Heart left ventricle (tissue), 16 donors: ENCODE measurements around the gene PRKAR1B. TPM values are rescaled to one million over a fixed set of nuclear protein-coding genes. Genes with fewer than 3 reads are reported as not detected.
A peak's percentile ranks its signal among the peaks of the same experiment; 100 is the strongest.

ENCODE experiments used
- ATAC-seq, 4 donors: fragments of 200-7000 bp; cut with Tn5 transposase; one replicate each; pipeline ENCODE4 v1.9.1; 2020 to 2022; ENCODE audit warnings: moderate library complexity in 4 of 4, mild to moderate bottlenecking in 3 of 4, moderate number of reproducible peaks in 1 of 4
- DNase-seq, 5 donors: peaks; one replicate each; pipeline ENCODE4 v3.0.0-alpha.2; 2020
- H3K27ac ChIP-seq, 12 donors: fragments of 200-600 bp; sonication (generic) in 4 of 12; one replicate each; pipeline versions ENCODE4 v1.5.0 to v1.8.0; 2016 to 2022; ENCODE audit warnings: mild to moderate bottlenecking in 2 of 12
- H3K27me3 ChIP-seq, 9 donors: fragments of 200-600 bp; sonication (generic) in 2 of 9; one replicate each; pipeline versions ENCODE4 v1.5.1 to v1.8.0; 2016 to 2022; ENCODE audit warnings: mild to moderate bottlenecking in 3 of 9
- H3K36me3 ChIP-seq, 9 donors: fragments of 200-600 bp; sonication (generic) in 2 of 9; one replicate each; pipeline versions ENCODE4 v1.5.0 to v1.8.0; 2018 to 2022; ENCODE audit warnings: mild to moderate bottlenecking in 2 of 9
- H3K4me1 ChIP-seq, 12 donors: fragments of 200-600 bp; sonication (generic) in 4 of 12; one replicate each; pipeline versions ENCODE4 v1.5.0 to v1.8.0; 2016 to 2022; ENCODE audit warnings: mild to moderate bottlenecking in 3 of 12
- H3K4me3 ChIP-seq, 12 donors: fragments of 200-600 bp; sonication (generic) in 4 of 12; one replicate each; pipeline versions ENCODE4 v1.5.0 to v1.8.0; 2017 to 2022; ENCODE audit warnings: mild to moderate bottlenecking in 9 of 12, moderate library complexity in 4 of 12
- H3K9me3 ChIP-seq, 12 donors: fragments of 200-600 bp; sonication (generic) in 4 of 12; one replicate each; pipeline versions ENCODE4 v1.5.0 to v1.8.0; 2016 to 2022; ENCODE audit warnings: mild to moderate bottlenecking in 1 of 12
- CTCF ChIP-seq, 12 donors: fragments of 200-600 bp; sonication (generic) in 4 of 12; IDR thresholded peaks; one replicate each; pipeline versions ENCODE4 v1.5.0 to v1.8.0; 2018 to 2022; ENCODE audit warnings: antibody characterized with exemption in 12 of 12, mild to moderate bottlenecking in 5 of 12
- POLR2A ChIP-seq, 2 donors: fragments of 450-650 bp; IDR thresholded peaks; one replicate each; pipeline ENCODE4 v1.6.1; 2017; ENCODE audit warnings: antibody characterized with exemption in 2 of 2, mild to moderate bottlenecking in 2 of 2, moderate library complexity in 2 of 2
- WGBS, 4 donors: extraction: QIAGEN DNeasy Blood & Tissue Kit in 2 of 4; methylation state at CpG; one replicate each; pipeline versions ENCODE4 v1.1.5 to v1.1.7; 2013 to 2018; 5-methylcytosine and 5-hydroxymethylcytosine counted together
- intact Hi-C, 10 donors: fragments of 100-400 bp; cut with DNase I; formaldehyde crosslinking; loops; one replicate each; pipeline versions ENCODE4 v1.11.1 to v1.14.2; 2022
- polyA plus RNA-seq, 2 donors: library from polyadenylated mRNA; stranded (reverse); fragments of 200-250 nt; gene quantifications; one replicate each; pipeline ENCODE4 v1.2.3, GENCODE V29; 2013
- total RNA-seq, 9 donors: library from RNA; depleted of rRNA in 2 of 9; stranded (reverse); fragments of >200 nt in 2 of 9; fragmentation: NEBNext Ultra II Directional in 3 of 9; extraction: Animal tissue kit (Norgen Biotek cat#: 25700) in 3 of 9; gene quantifications; one replicate each; pipeline versions ENCODE4 v1.1.0 to v1.2.4, GENCODE V29; 2016 to 2023
- donor health status: ischemic (EF 13 %, LVEDD 7.1; RV severe dilation, severe dysfunction).
- donor health status: healthy with polysubstance abuse.
- donor health status: DM: no; HTN: yes; CAD: no.
- donor health status: DM: no; HTN: no; CAD: no.
- donor health status: ischemic (EF 25% LVEDD 6.9; RV normal size, moderate dysfunction).
- donor health status: ischemic (EF 25% LVEDD 5.7; RV mildly dilated, moderate dysfunction).
- donor health status: healthy.
- donor health status: DM: yes; HTN: yes; CAD: no.
- donor health status: ischemic (EF 35%, LVEDD 5.7; RV mildly dilated, moderate dysfunction).
- donor health status: nonischemic (EF 11% LVEDD 7.7; RV severe dilation, severe dysfunction).
- donor health status: DM: yes; HTN: yes; CAD: no.
- donor health status: PGD.
- donor health status: ischemic (EF 29% LVEDD 5.4; RV normal size, mild dysfunction).
- donor health status: nonischemic (EF 23%, LVEDD 6.1; RV moderate dilation, normal function).

Gene PRKAR1B
- total and polyA plus RNA-seq, 11 donors, result 4.1 to 22.2 (median 17.9) TPM

- no peak overlapping the region for H3K4me3 ChIP-seq
- no peak for ATAC-seq
Observed at GRCh38 chr7:590731-591551, 136.1 kb downstream of the PRKAR1B start.

GRCh38 chr7:589781-590575 is 137.1 kb downstream of the PRKAR1B start:
- Histone ChIP-seq H3K36me3 (no peaks in the 10 kb centered on the region), H3K4me1 (peaks cover 0 to 38% (median 15%) of the 10 kb centered on the region in 12 donors), H3K4me3 (no peak overlapping the region), H3K9me3 (peaks cover 0 to 4% (median 0%) of the 10 kb centered on the region in 12 donors), H3K27ac (peak overlapping the region in 1 of 12 donors; percentile 35), H3K27me3 (no peaks in the 10 kb centered on the region)
- no peak for TF ChIP-seq CTCF (IDR thresholded peaks at IDR 0.05)
- TF ChIP-seq POLR2A (IDR thresholded peaks at IDR 0.05), result no peak
- intact Hi-C loops, result loop anchor here in 1 of 10 donors (5.0 kb wide), 3 partner anchors 68 to 457 kb away; no protein-coding TSS in a partner anchor
- WGBS, 4 donors, result 87 to 95% (median 93%) methylated on average over 20 to 30 of the region's 30 CpGs
- ATAC-seq, result no peak
- DNase-seq, result peak in 3 of 5 donors; percentile 17 to 58 (median 20)

More at GRCh38 chr7:590731-591551, 136.1 kb downstream of the PRKAR1B start:
- TF ChIP-seq CTCF (IDR thresholded peaks at IDR 0.05) (no peak), POLR2A (IDR thresholded peaks at IDR 0.05) (no peak)
- 57 to 65% (median 62%) methylated on average over 18 to 45 of the region's 45 CpGs for WGBS, 4 donors
- Histone ChIP-seq H3K9me3 (peaks cover 0 to 3% (median 0%) of the 10 kb centered on the region in 12 donors), H3K36me3 (peaks cover 0 to 5% (median 0%) of the 10 kb centered on the region in 9 donors), H3K27me3 (no peaks in the 10 kb centered on the region), H3K27ac (peak overlapping the region in 1 of 12 donors; percentile 35), H3K4me1 (peaks cover 0 to 38% (median 15%) of the 10 kb centered on the region in 12 donors)
- intact Hi-C loops, result loop anchor here in 1 of 10 donors (5.0 kb wide), 3 partner anchors 69 to 456 kb away; no protein-coding TSS in a partner anchor
- peak in 3 of 5 donors; percentile 26 to 58 (median 30) for DNase-seq

GRCh38 chr7:587767-588166 is 139.3 kb downstream of the PRKAR1B start:
- 64 to 76% (median 75%) methylated on average over 12 of the region's 12 CpGs for WGBS, 4 donors
- intact Hi-C loops, result no loop called here
- Histone ChIP-seq H3K36me3 (peaks cover 0 to 9% (median 0%) of the 10 kb centered on the region in 9 donors), H3K27ac (peak overlapping the region in 4 of 12 donors; percentile 28 to 73 (median 63)), H3K9me3 (peaks cover 0 to 4% (median 0%) of the 10 kb centered on the region in 12 donors), H3K4me3 (no peak overlapping the region), H3K27me3 (no peaks in the 10 kb centered on the region), H3K4me1 (peaks cover 0 to 23% (median 6%) of the 10 kb centered on the region in 12 donors)
- ATAC-seq, result peak in 3 of 4 donors; percentile 34 to 71 (median 52)
- TF ChIP-seq CTCF (IDR thresholded peaks at IDR 0.05) (no peak), POLR2A (IDR thresholded peaks at IDR 0.05) (no peak)
- DNase-seq, result peak; percentile 38 to 75 (median 61)
